ENCODE measurements around the gene ZNF385C.

- TF ChIP-seq CTCF (IDR thresholded peaks at IDR 0.05) (no peak), POLR2A (IDR thresholded peaks at IDR 0.05) (no peak)
Observed at GRCh38 chr17:42056635-42057034, 41.6 kb downstream of the ZNF385C start.
